ENCODE data around the gene REEP2. TPM values are rescaled to one million over a fixed set of nuclear protein-coding genes. Genes with fewer than 3 reads are reported as not detected.

Gene REEP2
- total RNA-seq, 1 experiment from 2014 or later = 8.4 TPM

- H3K4me3 ChIP-seq (ENCODE audit: low read depth, low read length, poor library complexity, severe bottlenecking) = no peak overlapping the region
- intact Hi-C loops (cut with micrococcal nuclease; ENCODE audit: unreplicated experiment) = no loop called here
- no peaks in the 10 kb centered on the region for H3K27me3 ChIP-seq (replicated peaks; ENCODE audit: insufficient read depth, low read depth, low read length, poor library complexity)
- no peaks in the 10 kb centered on the region for H3K9me3 ChIP-seq (ENCODE audit: low read depth, low read length, poor library complexity, severe bottlenecking)
- no peaks in the 10 kb centered on the region for H3K36me3 ChIP-seq (ENCODE audit: insufficient read depth, low read length, poor library complexity, severe bottlenecking)
- TF ChIP-seq EZH2 (IDR thresholded peaks at IDR 0.05; ENCODE audit: borderline replicate concordance, low read depth, low read length, poor library complexity, severe bottlenecking) (no peak), CTCF (conservative IDR thresholded peaks at IDR 0.05; ENCODE audit: low read depth, low read length) (no peak)
- no TSS peak for BruUV-seq (replicated peaks)
- DNase-seq (ENCODE audit: low spot score) = no peak
- H3K4me1 ChIP-seq (ENCODE audit: insufficient read depth, low read length, poor library complexity, severe bottlenecking) = peaks cover 5% of the 10 kb centered on the region
- ChIA-PET POLR2A (ENCODE audit: low non-redundant PET) (no interaction called here), CTCF (interaction anchor here (0.7 kb wide), 1 partner anchor 45 kb away, joined by 3 read pairs; no protein-coding TSS in a partner anchor)
- H3K27ac ChIP-seq (ENCODE audit: low read depth, low read length, poor library complexity, severe bottlenecking) = no peak overlapping the region
Observed at GRCh38 chr5:138458856-138459255, 20.0 kb downstream of the REEP2 start.

- ChIA-PET POLR2A (ENCODE audit: low non-redundant PET) (no interaction called here), CTCF (no interaction called here)
- Histone ChIP-seq H3K36me3 (ENCODE audit: insufficient read depth, low read length, poor library complexity, severe bottlenecking) (no peaks in the 10 kb centered on the region), H3K9me3 (ENCODE audit: low read depth, low read length, poor library complexity, severe bottlenecking) (no peaks in the 10 kb centered on the region), H3K4me1 (ENCODE audit: insufficient read depth, low read length, poor library complexity, severe bottlenecking) (peaks cover 5% of the 10 kb centered on the region), H3K27me3 (replicated peaks; ENCODE audit: insufficient read depth, low read depth, low read length, poor library complexity) (no peaks in the 10 kb centered on the region), H3K27ac (ENCODE audit: low read depth, low read length, poor library complexity, severe bottlenecking) (no peak overlapping the region), H3K4me3 (ENCODE audit: low read depth, low read length, poor library complexity, severe bottlenecking) (no peak overlapping the region)
- BruUV-seq (replicated peaks) = no TSS peak
- DNase-seq (ENCODE audit: low spot score) = no peak
- intact Hi-C loops (cut with micrococcal nuclease; ENCODE audit: unreplicated experiment) = no loop called here
- TF ChIP-seq EZH2 (IDR thresholded peaks at IDR 0.05; ENCODE audit: borderline replicate concordance, low read depth, low read length, poor library complexity, severe bottlenecking) (no peak), CTCF (conservative IDR thresholded peaks at IDR 0.05; ENCODE audit: low read depth, low read length) (no peak)
Observed at GRCh38 chr5:138459311-138459933, 20.6 kb downstream of the REEP2 start.

- Histone ChIP-seq H3K27me3 (replicated peaks; ENCODE audit: insufficient read depth, low read depth, low read length, poor library complexity) (no peaks in the 10 kb centered on the region), H3K4me1 (ENCODE audit: insufficient read depth, low read length, poor library complexity, severe bottlenecking) (peaks cover 5% of the 10 kb centered on the region), H3K4me3 (ENCODE audit: low read depth, low read length, poor library complexity, severe bottlenecking) (no peak overlapping the region), H3K27ac (ENCODE audit: low read depth, low read length, poor library complexity, severe bottlenecking) (no peak overlapping the region), H3K36me3 (ENCODE audit: insufficient read depth, low read length, poor library complexity, severe bottlenecking) (no peaks in the 10 kb centered on the region), H3K9me3 (ENCODE audit: low read depth, low read length, poor library complexity, severe bottlenecking) (no peaks in the 10 kb centered on the region)
- TF ChIP-seq CTCF (conservative IDR thresholded peaks at IDR 0.05; ENCODE audit: low read depth, low read length) (no peak), EZH2 (IDR thresholded peaks at IDR 0.05; ENCODE audit: borderline replicate concordance, low read depth, low read length, poor library complexity, severe bottlenecking) (no peak)
- CTCF ChIA-PET = no interaction called here
- no TSS peak for BruUV-seq (replicated peaks)
- intact Hi-C loops (cut with micrococcal nuclease; ENCODE audit: unreplicated experiment) = loop anchor here (10.0 kb wide), 1 partner anchor 815 kb away; no protein-coding TSS in a partner anchor
- POLR2A ChIA-PET (ENCODE audit: low non-redundant PET) = no interaction called here
- no peak for DNase-seq (ENCODE audit: low spot score)
Observed at GRCh38 chr5:138460032-138460693, 21.3 kb downstream of the REEP2 start.
